Heart left ventricle (tissue), 13 donors: Measurements from ENCODE around the gene NECAB2.

Experiments used
- POLR2A ChIP-seq, 2 donors: fragments of 450-650 bp; IDR thresholded peaks; one replicate each; pipeline ENCODE4 v1.6.1; 2017; ENCODE audit warnings: antibody characterized with exemption in 2 of 2, mild to moderate bottlenecking in 2 of 2, moderate library complexity in 2 of 2
- TF ChIP-seq, protein P1 (sequence below), 12 donors: fragments of 200-600 bp; sonication (generic) in 4 of 12; IDR thresholded peaks; one replicate each; pipeline versions ENCODE4 v1.5.0 to v1.8.0; 2018 to 2022; ENCODE audit warnings: antibody characterized with exemption in 12 of 12, mild to moderate bottlenecking in 5 of 12
- donor health status: ischemic (EF 13 %, LVEDD 7.1; RV severe dilation, severe dysfunction).
- donor health status: DM: no; HTN: yes; CAD: no.
- donor health status: DM: no; HTN: no; CAD: no.
- donor health status: ischemic (EF 25% LVEDD 6.9; RV normal size, moderate dysfunction).
- donor health status: ischemic (EF 25% LVEDD 5.7; RV mildly dilated, moderate dysfunction).
- donor health status: ischemic (EF 35%, LVEDD 5.7; RV mildly dilated, moderate dysfunction).
- donor health status: nonischemic (EF 11% LVEDD 7.7; RV severe dilation, severe dysfunction).
- donor health status: DM: yes; HTN: yes; CAD: no.
- donor health status: PGD.
- donor health status: ischemic (EF 29% LVEDD 5.4; RV normal size, mild dysfunction).
- donor health status: nonischemic (EF 23%, LVEDD 6.1; RV moderate dilation, normal function).

DNA sequence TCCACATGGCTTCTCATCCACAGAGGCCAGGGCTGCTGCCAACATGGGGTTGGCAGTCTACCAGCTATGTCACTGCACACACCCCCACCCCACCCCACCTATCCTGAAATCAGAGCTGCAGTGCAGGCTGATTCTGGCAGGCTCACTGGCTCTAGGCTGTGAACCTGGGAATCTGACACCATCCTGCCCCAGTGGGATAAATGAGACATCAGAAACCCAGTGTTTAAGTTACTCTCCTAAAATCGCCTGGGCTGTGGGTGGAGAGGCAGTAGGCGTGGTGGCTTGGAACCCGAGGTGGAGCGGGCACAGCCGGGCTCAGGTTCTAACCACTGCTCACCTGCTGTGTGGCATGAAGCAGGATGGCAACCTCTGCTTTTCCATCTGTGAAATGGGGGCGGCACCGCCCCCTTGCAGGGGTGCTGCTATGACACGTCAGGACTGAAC, 69.0 kb downstream of the NECAB2 start:
- TF ChIP-seq, protein P1, sequence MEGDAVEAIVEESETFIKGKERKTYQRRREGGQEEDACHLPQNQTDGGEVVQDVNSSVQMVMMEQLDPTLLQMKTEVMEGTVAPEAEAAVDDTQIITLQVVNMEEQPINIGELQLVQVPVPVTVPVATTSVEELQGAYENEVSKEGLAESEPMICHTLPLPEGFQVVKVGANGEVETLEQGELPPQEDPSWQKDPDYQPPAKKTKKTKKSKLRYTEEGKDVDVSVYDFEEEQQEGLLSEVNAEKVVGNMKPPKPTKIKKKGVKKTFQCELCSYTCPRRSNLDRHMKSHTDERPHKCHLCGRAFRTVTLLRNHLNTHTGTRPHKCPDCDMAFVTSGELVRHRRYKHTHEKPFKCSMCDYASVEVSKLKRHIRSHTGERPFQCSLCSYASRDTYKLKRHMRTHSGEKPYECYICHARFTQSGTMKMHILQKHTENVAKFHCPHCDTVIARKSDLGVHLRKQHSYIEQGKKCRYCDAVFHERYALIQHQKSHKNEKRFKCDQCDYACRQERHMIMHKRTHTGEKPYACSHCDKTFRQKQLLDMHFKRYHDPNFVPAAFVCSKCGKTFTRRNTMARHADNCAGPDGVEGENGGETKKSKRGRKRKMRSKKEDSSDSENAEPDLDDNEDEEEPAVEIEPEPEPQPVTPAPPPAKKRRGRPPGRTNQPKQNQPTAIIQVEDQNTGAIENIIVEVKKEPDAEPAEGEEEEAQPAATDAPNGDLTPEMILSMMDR (IDR thresholded peaks at IDR 0.05) = no peak
- no peak for TF ChIP-seq POLR2A (IDR thresholded peaks at IDR 0.05)
